Activated B cell treated with CpG ODN at 0.5 μM for 24 hours (primary cell): ENCODE data around the gene AGAP1. TPM values are rescaled to one million over a fixed set of nuclear protein-coding genes. Genes with fewer than 3 reads are reported as not detected.

Experiments used
- ATAC-seq: fragments of 200-7000 bp; cut with Tn5 transposase; one replicate; pipeline ENCODE4 v1.10.0; 2021; ENCODE audit warnings: low read depth, mild to moderate bottlenecking, moderate library complexity
- CTCF ChIA-PET: fragments of 350-600 bp; sonication (Branson Sonifier 250); formaldehyde crosslinking; loops from one replicate; lab custom pipeline; 2021; ENCODE audit warnings: antibody characterized with exemption; lab: Charles Lee
- POLR2A ChIA-PET: fragments of 350-600 bp; sonication (Branson Sonifier 250); formaldehyde crosslinking; loops from one replicate; lab custom pipeline; 2021; ENCODE audit warnings: antibody characterized with exemption; lab: Charles Lee
- DNase-seq: peaks from one replicate; pipeline ENCODE4 v3.0.0; 2022
- H3K27ac Mint-ChIP-seq: one replicate; pipeline ENCODE4 v1.8.0; 2020; ENCODE audit warnings: mixed read lengths
- H3K27me3 Mint-ChIP-seq: one replicate; pipeline ENCODE4 v1.8.0; 2021; ENCODE audit warnings: mixed read lengths
- H3K36me3 Mint-ChIP-seq: one replicate; pipeline ENCODE4 v1.8.0; 2021; ENCODE audit warnings: low read depth, mixed read lengths
- H3K4me1 Mint-ChIP-seq: one replicate; pipeline ENCODE4 v1.8.0; 2021; ENCODE audit warnings: mixed read lengths
- H3K4me3 Mint-ChIP-seq: one replicate; pipeline ENCODE4 v1.8.0; 2020; ENCODE audit warnings: mild to moderate bottlenecking, mixed read lengths
- H3K9me3 Mint-ChIP-seq: one replicate; pipeline ENCODE4 v1.8.0; 2020; ENCODE audit warnings: mixed read lengths
- CTCF ChIP-seq: fragments of 200-600 bp; IDR thresholded peaks from one replicate; pipeline ENCODE4 v1.8.0; 2022; ENCODE audit warnings: antibody characterized with exemption, mild to moderate bottlenecking
- intact Hi-C: fragments of 100-400 bp; cut with micrococcal nuclease; formaldehyde crosslinking; loops from one replicate; pipeline ENCODE4 v1.15.1; 2024
- total RNA-seq: library from RNA; stranded (reverse); gene quantifications from 2 replicates; pipeline ENCODE4 v1.2.3, GENCODE V29; 2022

The AGAP1 gene
- total RNA-seq, 1 donor from 2014 or later = not detected

- intact Hi-C loops = no loop called here
- no peaks in the 10 kb centered on the region for H3K4me1 Mint-ChIP-seq
- H3K9me3 Mint-ChIP-seq = no peaks in the 10 kb centered on the region
- H3K27ac Mint-ChIP-seq = no peak overlapping the region
- DNase-seq (no peak), ATAC-seq (no peak)
- H3K4me3 Mint-ChIP-seq = no peak overlapping the region
- ChIA-PET POLR2A (no interaction called here), CTCF (no interaction called here)
- H3K36me3 Mint-ChIP-seq = no peaks in the 10 kb centered on the region
- no peaks in the 10 kb centered on the region for H3K27me3 Mint-ChIP-seq
- TF ChIP-seq CTCF = no peak
These were observed 204.6 kb downstream of the AGAP1 start for GRCh38 chr2:235698491-235698890.

- Mint-ChIP-seq H3K9me3 (no peaks in the 10 kb centered on the region), H3K27me3 (no peaks in the 10 kb centered on the region)
- CTCF ChIA-PET = no interaction called here
These were observed 205.7 kb downstream of the AGAP1 start for GRCh38 chr2:235699576-235699975.

GRCh38 chr2:235701206-235701981 is 207.6 kb downstream of the AGAP1 start:
- POLR2A ChIA-PET = no interaction called here
- Mint-ChIP-seq H3K27me3 (no peaks in the 10 kb centered on the region), H3K4me1 (no peaks in the 10 kb centered on the region), H3K36me3 (no peaks in the 10 kb centered on the region), H3K9me3 (no peaks in the 10 kb centered on the region), H3K4me3 (no peak overlapping the region), H3K27ac (no peak overlapping the region)
- CTCF ChIA-PET = no interaction called here
- no peak for TF ChIP-seq CTCF
- DNase-seq = no peak
- intact Hi-C loops = no loop called here
- ATAC-seq = no peak

More at GRCh38 chr2:235699576-235699975, 205.7 kb downstream of the AGAP1 start:
- no peak overlapping the region for H3K4me3 Mint-ChIP-seq
- no peak for TF ChIP-seq CTCF
- no peaks in the 10 kb centered on the region for H3K36me3 Mint-ChIP-seq
- intact Hi-C loops = no loop called here
- H3K4me1 Mint-ChIP-seq = no peaks in the 10 kb centered on the region
- no peak overlapping the region for H3K27ac Mint-ChIP-seq
- ATAC-seq (no peak), DNase-seq (no peak)
- POLR2A ChIA-PET = no interaction called here

GRCh38 chr2:235702186-235702585 is 208.3 kb downstream of the AGAP1 start:
- no peaks in the 10 kb centered on the region for H3K9me3 Mint-ChIP-seq
- H3K4me1 Mint-ChIP-seq = no peaks in the 10 kb centered on the region
- H3K27me3 Mint-ChIP-seq = no peaks in the 10 kb centered on the region
- H3K36me3 Mint-ChIP-seq = no peaks in the 10 kb centered on the region
- H3K4me3 Mint-ChIP-seq = no peak overlapping the region
- intact Hi-C loops = no loop called here
- DNase-seq = no peak
- ATAC-seq = no peak
- ChIA-PET CTCF (no interaction called here), POLR2A (no interaction called here)
- TF ChIP-seq CTCF = no peak
- H3K27ac Mint-ChIP-seq = no peak overlapping the region

- no peak for ATAC-seq
- Mint-ChIP-seq H3K36me3 (no peaks in the 10 kb centered on the region), H3K9me3 (no peaks in the 10 kb centered on the region), H3K27ac (no peak overlapping the region), H3K27me3 (no peaks in the 10 kb centered on the region), H3K4me3 (no peak overlapping the region), H3K4me1 (no peaks in the 10 kb centered on the region)
- intact Hi-C loops = no loop called here
- ChIA-PET CTCF (no interaction called here), POLR2A (no interaction called here)
- DNase-seq = no peak
- TF ChIP-seq CTCF = no peak
These were observed 210.0 kb downstream of the AGAP1 start for GRCh38 chr2:235703711-235704295.
